ENCODE measurements around the gene FYN.

GRCh38 chr6:111666847-111667246, 206.4 kb downstream of the FYN start:
- no peak for TF ChIP-seq ZZZ3 (CRISPR knock-in tag; IDR thresholded peaks at IDR 0.05; ENCODE audit: borderline replicate concordance)
- no peak for TF ChIP-seq NR1H2 (CRISPR knock-in tag; IDR thresholded peaks at IDR 0.05; ENCODE audit: borderline replicate concordance, low read depth)
- no peak for TF ChIP-seq ZNF407 (CRISPR knock-in tag; IDR thresholded peaks at IDR 0.05; ENCODE audit: not compliant biosample characterization)
- no peak for TF ChIP-seq TGIF2 (CRISPR knock-in tag; IDR thresholded peaks at IDR 0.05)
- no peak for TF ChIP-seq CTCF (CRISPR knock-in tag; IDR thresholded peaks at IDR 0.05)
- TF ChIP-seq ZNF710 (CRISPR knock-in tag; IDR thresholded peaks at IDR 0.05; ENCODE audit: borderline replicate concordance): no peak
- no peak for TF ChIP-seq POLR2A (IDR thresholded peaks at IDR 0.05; ENCODE audit: insufficient read depth in 1 of 2, low read depth in 2 of 2, low read length in 2 of 2)
- no peak for TF ChIP-seq ZFY (CRISPR knock-in tag; IDR thresholded peaks at IDR 0.05)
- no peak for TF ChIP-seq EZH2 (conservative IDR thresholded peaks at IDR 0.05; ENCODE audit: low read depth, low read length)
- TF ChIP-seq YEATS4 (CRISPR knock-in tag; IDR thresholded peaks at IDR 0.05; ENCODE audit: borderline replicate concordance): no peak
- TF ChIP-seq XRCC5 (optimal IDR thresholded peaks at IDR 0.05; ENCODE audit: low read length): no peak
- no peak for TF ChIP-seq BCL3 (CRISPR knock-in tag; IDR thresholded peaks at IDR 0.05)

All from HepG2 (cell line).